A375 (cell line): Measurements from ENCODE around the gene SLC27A4. TPM values are rescaled to one million over a fixed set of nuclear protein-coding genes. Genes with fewer than 3 reads are reported as not detected.

Experiments
- total RNA-seq: library from RNA; depleted of rRNA; stranded (reverse); fragments of >200 nt; shearing (Covaris generic); gene quantifications from 2 replicates; pipeline ENCODE4 v1.2.3, GENCODE V29; 2014; rRNA removed

SLC27A4 gene
- total RNA-seq = 24.0 and 24.8 TPM in 2 replicates

GRCh38 chr9:128339761-128340690, at the start of gene SLC27A4:
Gene SLC27A4 (plus strand): TSS chr9:128340527. CDS start chr9:128343133, 2,606 bp downstream.

DNA sequence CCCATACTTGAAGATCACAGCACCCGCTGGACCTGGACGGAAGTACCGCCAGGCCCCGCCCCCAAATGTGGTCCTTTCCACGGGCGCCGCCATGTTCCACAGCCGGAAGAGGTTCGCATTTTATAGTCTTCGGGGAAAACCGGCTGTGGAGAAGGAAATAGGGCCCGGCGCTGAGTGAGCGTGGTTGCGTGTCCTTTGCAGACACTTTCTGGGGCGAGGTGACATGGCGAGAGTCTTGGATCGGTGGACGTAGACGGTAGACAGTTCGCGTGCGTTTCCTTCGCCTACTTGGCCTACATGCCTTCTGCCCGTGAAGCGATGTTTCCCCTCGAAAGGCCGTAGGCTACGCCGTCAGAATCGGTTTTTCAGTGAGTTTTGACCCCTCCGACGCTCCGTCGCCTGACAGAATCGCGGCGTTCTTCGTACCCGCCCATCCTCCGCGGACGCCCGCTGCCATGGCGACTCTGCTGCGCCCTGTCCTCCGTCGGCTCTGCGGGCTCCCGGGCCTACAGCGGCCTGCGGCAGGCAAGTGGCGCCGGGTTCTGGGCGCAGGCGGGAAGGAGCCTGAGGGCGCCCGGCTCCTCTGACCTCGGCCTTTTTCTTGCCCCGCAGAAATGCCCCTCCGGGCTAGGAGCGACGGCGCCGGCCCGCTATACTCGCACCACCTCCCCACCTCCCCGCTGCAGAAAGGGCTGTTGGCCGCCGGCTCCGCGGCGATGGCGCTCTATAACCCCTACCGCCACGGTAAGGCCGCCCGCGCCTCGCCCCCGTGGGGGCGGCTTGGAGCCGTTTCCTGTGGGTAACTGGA, 17.7 kb upstream of the SLC27A4 start, which contains the start of the genes COQ4 and TRUB2:
Gene COQ4, plus strand, starts transcription at position 436 of the 808 bp plus-strand sequence. Its CDS starts 20 bp downstream, at position 456.
Gene TRUB2, minus strand, starts transcription at position 44 of the 808 bp plus-strand sequence. Its CDS starts 39 bp downstream, at position 5.

GRCh38 chr9:128370752-128371629, 30.7 kb downstream of the SLC27A4 start, which contains the start of gene URM1:
Gene URM1 (plus strand): TSS chr9:128371374. CDS start chr9:128371381, 7 bp downstream.

Other genes starting within 250 kb of the SLC27A4 start
- 124 and 149 TPM in 2 replicates for gene PTGES2, start 212.8 kb upstream of the SLC27A4 start, total RNA-seq
- gene LCN2, start 191.1 kb upstream of the SLC27A4 start, total RNA-seq = 0.98 and 4.4 TPM in 2 replicates
- gene BBLN, start 180.3 kb upstream of the SLC27A4 start, total RNA-seq = 135 and 168 TPM in 2 replicates
- 71.0 and 84.0 TPM in 2 replicates for gene CIZ1, start 149.0 kb upstream of the SLC27A4 start, total RNA-seq
- 43.2 and 45.4 TPM in 2 replicates for gene DNM1, start 137.1 kb upstream of the SLC27A4 start, total RNA-seq
- gene GOLGA2, start 64.5 kb upstream of the SLC27A4 start, total RNA-seq = 95.8 and 117 TPM in 2 replicates
- gene SWI5, start 64.3 kb upstream of the SLC27A4 start, total RNA-seq = 47.0 and 53.1 TPM in 2 replicates
- gene TRUB2, start 18.1 kb upstream of the SLC27A4 start, total RNA-seq = 43.4 and 51.6 TPM in 2 replicates
- gene COQ4, start 17.7 kb upstream of the SLC27A4 start, total RNA-seq = 53.9 and 56.4 TPM in 2 replicates
- gene URM1, start 30.8 kb downstream of the SLC27A4 start, total RNA-seq = 79.1 and 80.8 TPM in 2 replicates
- 32.1 and 32.5 TPM in 2 replicates for gene CERCAM, start 80.3 kb downstream of the SLC27A4 start, total RNA-seq
- gene ODF2, start 115.5 kb downstream of the SLC27A4 start, total RNA-seq = 68.3 and 78.2 TPM in 2 replicates
- gene GLE1, start 164.2 kb downstream of the SLC27A4 start, total RNA-seq = 52.9 and 54.4 TPM in 2 replicates
- 207 and 225 TPM in 2 replicates for gene SPTAN1, start 212.1 kb downstream of the SLC27A4 start, total RNA-seq